SIG-M5 treated with dmso at 0.1 percent for 504 hours (cell line): ENCODE measurements around the gene HLA-A.

Source experiments
- DNase-seq: peaks from one replicate; lab custom pipeline; 2025; ENCODE audit not compliant: unreplicated experiment; lab: John Stamatoyannopoulos, UW

HLA-A gene

DNA sequence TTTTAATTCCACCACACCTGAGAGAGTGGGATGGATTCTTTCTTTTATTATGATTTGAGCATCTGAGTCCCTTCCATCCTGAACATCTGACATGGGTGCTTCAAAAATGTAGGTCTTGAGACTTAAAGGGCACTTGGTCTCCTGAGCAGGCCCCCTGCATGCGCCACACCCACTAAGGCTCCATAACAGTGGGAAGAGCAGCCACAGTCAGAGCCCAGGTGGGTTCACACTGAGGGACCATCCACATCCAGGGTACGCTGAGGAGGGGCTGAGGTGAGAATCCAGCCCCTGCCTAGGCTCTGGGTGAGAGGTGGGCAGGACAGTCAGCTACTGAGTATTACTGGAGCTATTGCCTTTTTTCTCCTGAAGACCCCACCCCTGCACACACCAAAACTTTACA is 42.7 kb downstream of the HLA-A start:
- DNase-seq, result no peak

DNA sequence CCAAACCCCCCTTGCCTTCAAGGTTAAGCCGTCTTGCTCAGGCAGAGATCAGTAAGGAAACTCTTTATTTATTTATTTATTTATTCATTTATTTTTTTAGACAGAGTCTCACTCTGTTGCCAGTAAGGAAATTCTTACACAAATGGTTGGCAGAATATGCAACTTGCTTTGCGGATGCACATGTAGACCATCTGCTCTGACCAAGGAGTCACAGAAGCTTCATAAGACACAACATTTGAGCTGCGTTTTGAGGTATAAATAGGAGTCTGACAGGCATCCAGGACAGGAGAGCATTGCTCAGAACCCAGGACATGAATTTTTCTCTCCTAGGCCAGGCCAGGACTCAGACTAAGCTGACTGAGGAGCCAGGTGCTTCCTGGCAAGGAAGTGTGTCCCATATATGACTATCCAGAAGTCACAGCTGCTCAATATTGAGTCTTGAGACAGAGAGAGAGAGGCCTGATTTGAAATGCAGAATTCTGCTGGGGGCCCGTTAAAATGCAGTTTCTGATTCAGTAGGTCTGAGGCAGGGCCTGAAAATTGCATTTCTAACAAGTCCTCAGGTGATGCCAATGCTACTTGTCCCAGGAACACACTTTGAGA is 43.9 kb downstream of the HLA-A start:
- DNase-seq, result no peak

DNA sequence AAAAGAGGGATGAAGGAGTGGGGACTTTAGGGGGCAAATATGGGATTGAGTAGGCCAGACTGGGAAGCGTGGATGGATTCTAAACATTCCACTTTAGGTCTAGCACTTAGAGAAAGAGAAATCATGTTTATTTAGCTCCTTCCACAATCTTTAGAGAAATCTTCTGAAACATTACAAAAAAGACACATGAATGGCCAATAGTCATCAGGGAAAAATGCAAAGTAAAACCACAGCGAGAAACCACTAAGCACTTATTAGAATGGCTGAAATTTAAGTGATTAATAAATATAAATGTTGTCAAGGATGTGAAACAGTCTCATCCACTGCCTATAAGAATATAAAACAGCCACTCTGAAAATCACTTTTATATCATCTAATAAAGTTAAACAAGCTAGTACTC is 46.9 kb downstream of the HLA-A start:
- no peak for DNase-seq

GRCh38 chr6:29990931-29991330 is 48.6 kb downstream of the HLA-A start:
- no peak for DNase-seq

DNA sequence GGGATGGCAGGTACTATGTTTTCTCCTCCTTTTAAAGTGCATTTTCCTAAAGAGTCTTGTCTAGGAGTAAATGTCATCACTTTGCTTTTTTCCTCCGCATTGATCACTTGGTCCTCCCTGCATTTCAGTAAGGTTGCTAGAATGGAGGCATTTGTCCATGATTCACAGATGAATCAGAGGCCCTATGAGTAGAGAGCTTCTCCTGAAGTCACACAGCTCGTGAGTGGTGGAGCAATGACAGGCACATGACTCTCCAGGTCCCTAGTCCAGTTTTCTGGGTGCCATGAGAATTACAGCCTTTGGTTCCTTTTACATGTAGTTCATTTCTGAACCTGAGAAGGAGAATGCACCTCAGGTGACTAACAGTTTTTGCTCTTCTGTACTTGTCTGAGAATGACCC is 50.5 kb downstream of the HLA-A start:
- DNase-seq, result no peak

GRCh38 chr6:29994826-29995225 is 52.5 kb downstream of the HLA-A start:
- no peak for DNase-seq

DNA sequence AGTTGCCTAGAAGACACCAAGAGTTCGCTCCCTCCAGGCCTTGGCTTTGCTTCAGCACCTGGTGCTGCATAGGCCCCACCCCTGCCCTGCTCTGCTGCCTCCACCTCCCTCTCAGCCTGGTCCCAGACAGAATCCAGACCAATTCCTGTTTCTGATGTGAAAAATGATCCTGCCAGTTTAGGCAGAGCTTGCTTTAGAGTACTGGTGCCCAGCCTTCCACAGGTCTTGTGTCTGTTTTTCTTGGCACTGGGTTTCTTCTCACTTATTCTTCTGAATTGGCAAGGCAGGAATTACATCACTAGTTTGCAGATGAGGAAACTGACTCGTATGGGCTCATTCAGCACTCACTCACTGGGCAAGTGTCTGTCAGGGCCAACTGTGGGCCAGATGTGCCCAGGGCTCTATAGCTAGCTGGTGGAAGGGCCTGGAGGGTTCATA is 53.0 kb downstream of the HLA-A start:
- no peak for DNase-seq
